Astrocyte (in vitro differentiated cells and primary cell): Measurements from ENCODE around the gene RUFY1.

ENCODE experiments used
- CTCF ChIP-seq: IDR thresholded peaks from 2 replicates; pipeline ENCODE4 v1.5.1; 2011; ENCODE audit warnings: low read depth, mild to moderate bottlenecking, inconsistent platforms, low read length, moderate library complexity; ENCODE audit not compliant: insufficient read depth
- EZH2 ChIP-seq: IDR thresholded peaks from 2 replicates; pipeline ENCODE4 v1.6.1; 2012; ENCODE audit warnings: mild to moderate bottlenecking, low read length, inconsistent platforms; ENCODE audit not compliant: insufficient read depth

- TF ChIP-seq CTCF = no peak
- no peak for TF ChIP-seq EZH2
These were observed 72.9 kb downstream of the RUFY1 start, which contains the start of gene HNRNPH1 for GRCh38 chr5:179623003-179623905.
